Measurements from ENCODE around the gene KCNH1. TPM values are rescaled to one million over a fixed set of nuclear protein-coding genes. Genes with fewer than 3 reads are reported as not detected.
A peak's percentile ranks its signal among the peaks of the same experiment; 100 is the strongest.

The KCNH1 gene
- total RNA-seq, 1 donor from 2014 or later = 10.1 TPM

GRCh38 chr1:210690236-210690635, 443.7 kb downstream of the KCNH1 start:
- no peak overlapping the region for H3K4me3 ChIP-seq (ENCODE audit: low read depth, low read length)
- TF ChIP-seq, protein P1, sequence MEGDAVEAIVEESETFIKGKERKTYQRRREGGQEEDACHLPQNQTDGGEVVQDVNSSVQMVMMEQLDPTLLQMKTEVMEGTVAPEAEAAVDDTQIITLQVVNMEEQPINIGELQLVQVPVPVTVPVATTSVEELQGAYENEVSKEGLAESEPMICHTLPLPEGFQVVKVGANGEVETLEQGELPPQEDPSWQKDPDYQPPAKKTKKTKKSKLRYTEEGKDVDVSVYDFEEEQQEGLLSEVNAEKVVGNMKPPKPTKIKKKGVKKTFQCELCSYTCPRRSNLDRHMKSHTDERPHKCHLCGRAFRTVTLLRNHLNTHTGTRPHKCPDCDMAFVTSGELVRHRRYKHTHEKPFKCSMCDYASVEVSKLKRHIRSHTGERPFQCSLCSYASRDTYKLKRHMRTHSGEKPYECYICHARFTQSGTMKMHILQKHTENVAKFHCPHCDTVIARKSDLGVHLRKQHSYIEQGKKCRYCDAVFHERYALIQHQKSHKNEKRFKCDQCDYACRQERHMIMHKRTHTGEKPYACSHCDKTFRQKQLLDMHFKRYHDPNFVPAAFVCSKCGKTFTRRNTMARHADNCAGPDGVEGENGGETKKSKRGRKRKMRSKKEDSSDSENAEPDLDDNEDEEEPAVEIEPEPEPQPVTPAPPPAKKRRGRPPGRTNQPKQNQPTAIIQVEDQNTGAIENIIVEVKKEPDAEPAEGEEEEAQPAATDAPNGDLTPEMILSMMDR (conservative IDR thresholded peaks at IDR 0.05; ENCODE audit: low read depth, low read length) = no peak
- no peak for DNase-seq (ENCODE audit: low read depth)

DNA sequence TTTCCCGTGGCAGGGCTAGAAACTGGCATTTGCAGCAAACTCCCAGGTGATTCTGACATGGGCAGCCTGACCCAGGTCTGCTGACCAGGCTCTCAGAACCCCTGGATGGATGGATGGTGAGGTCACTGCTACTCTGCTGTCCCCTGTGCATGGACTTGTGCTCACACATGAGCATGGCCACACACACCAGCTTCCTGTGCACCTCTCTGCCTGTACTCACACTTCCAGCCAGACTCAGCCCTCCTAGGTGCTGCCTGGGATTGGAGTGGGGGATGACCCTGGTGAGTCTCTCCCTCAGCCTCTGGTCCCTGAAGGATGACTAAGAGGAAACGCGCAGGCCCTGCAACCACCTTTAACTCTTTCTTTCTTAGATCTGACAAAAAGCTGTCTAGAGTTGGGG, 444.1 kb downstream of the KCNH1 start:
- TF ChIP-seq, protein P1 (conservative IDR thresholded peaks at IDR 0.05; ENCODE audit: low read depth, low read length) = no peak
- DNase-seq (ENCODE audit: low read depth) = no peak

DNA sequence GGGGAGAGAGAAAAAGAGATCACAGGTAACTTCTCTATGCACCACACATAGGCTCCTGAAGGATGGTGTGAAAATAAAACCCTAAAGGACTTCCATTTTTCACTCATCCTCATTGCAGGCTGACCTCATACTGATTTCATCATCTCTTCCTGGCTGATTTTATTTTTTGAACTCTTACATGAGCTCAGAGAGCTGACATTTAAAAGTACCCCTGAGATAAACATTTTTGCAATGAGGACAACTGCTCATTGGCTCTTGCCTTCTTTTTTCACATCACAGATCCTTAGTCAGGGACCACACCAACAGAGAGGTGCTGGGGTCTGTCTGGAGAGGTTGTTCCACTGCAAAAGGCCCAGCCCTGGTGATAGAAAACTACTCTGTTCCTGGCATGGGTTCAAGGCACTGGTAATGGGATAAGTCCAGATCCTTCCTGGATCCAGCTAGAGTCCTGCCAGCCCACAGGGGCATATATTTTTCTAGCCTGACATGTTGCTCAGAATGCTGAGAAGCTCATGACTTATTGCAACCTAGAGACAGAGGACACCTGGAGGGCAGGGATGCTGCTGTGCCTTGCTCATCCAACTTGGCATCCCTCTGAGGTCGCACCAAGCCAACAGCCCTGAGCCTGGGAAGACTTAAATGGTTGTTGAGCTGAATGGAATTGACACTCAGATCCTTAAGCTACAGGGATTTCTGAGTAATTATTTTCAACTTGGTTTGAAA, 445.3 kb downstream of the KCNH1 start:
- DNase-seq (ENCODE audit: low read depth) = no peak
- TF ChIP-seq, protein P1 (conservative IDR thresholded peaks at IDR 0.05; ENCODE audit: low read depth, low read length) = no peak
- H3K4me3 ChIP-seq (ENCODE audit: low read depth, low read length) = no peak overlapping the region

More for the DNA sequence above, 444.1 kb downstream of the KCNH1 start:
- no peak overlapping the region for H3K4me3 ChIP-seq (ENCODE audit: low read depth, low read length)

DNA sequence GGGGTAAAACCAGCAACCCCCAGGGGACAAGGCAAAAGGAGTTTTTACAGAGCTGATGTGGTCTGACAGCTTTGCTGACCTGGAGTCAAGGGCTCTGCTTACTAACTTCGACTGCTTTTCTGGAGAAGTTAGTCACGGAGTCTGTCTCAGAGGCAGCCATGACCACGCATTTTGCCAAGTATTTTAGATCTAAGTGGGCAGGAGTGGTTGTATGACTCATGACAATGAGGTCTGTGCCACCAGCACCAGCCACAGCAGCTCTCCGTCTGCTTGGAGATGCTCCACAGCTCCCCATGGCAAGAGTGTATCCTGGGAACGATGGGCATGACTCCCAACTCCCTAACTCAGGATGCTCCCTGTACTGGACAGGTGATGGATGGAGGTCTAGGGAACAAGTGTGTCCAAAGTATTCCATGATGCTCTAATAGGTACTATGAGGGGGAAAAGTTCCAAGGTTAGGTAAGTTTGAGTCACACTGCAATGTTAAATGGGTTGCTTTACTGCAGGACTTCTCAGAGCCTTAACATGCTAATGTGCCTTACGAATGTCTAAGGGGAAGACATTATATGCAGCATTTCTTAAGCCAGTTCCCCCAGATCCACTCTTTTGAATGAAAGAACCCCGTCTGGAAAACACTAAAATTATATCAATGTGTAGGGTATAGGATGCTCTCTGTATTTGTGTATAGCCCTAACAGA, 446.2 kb downstream of the KCNH1 start:
- TF ChIP-seq, protein P1 (conservative IDR thresholded peaks at IDR 0.05; ENCODE audit: low read depth, low read length) = no peak
- peak; percentile 7 for DNase-seq (ENCODE audit: low read depth)
- no peak overlapping the region for H3K4me3 ChIP-seq (ENCODE audit: low read depth, low read length)

DNA sequence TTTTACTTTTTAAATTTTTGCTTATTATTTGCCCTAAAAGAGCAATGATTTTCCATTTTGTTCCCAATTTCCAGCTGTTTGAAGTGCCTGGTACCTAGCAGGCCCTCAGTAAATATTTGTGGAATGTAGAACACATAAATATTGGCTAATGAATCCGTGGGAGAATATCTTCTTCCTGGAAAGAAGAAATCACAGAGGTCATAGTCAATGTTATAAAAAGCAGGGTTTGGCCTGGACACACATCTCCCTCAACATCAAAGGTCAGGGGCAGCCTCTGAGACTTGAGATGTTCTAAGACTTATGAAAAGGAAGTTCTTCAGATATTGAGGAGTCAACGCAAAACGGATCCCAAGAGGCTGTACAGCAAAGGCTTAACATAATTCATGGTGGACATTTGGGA, 447.1 kb downstream of the KCNH1 start:
- no peak for DNase-seq (ENCODE audit: low read depth)
- H3K4me3 ChIP-seq (ENCODE audit: low read depth, low read length) = no peak overlapping the region
- TF ChIP-seq, protein P1 (conservative IDR thresholded peaks at IDR 0.05; ENCODE audit: low read depth, low read length) = no peak

- DNase-seq (ENCODE audit: low read depth) = no peak
- no peak overlapping the region for H3K4me3 ChIP-seq (ENCODE audit: low read depth, low read length)
- TF ChIP-seq, protein P1 (conservative IDR thresholded peaks at IDR 0.05; ENCODE audit: low read depth, low read length) = no peak
These were observed 448.7 kb downstream of the KCNH1 start for GRCh38 chr1:210685295-210685650.

Measured in epithelial cell of proximal tubule (primary cell).